ENCODE data around the gene ASS1. TPM values are rescaled to one million over a fixed set of nuclear protein-coding genes. Genes with fewer than 3 reads are reported as not detected.

The ASS1 gene
- total RNA-seq, 1 donor from 2014 or later, result 2.9 TPM

Other genes starting within 250 kb of the ASS1 start
- gene HMCN2, start 179.2 kb upstream of the ASS1 start, total RNA-seq, result not detected in 2 replicates
- 52.6 and 54.6 TPM in 2 replicates for gene FUBP3, start 134.6 kb downstream of the ASS1 start, total RNA-seq
- gene PRDM12, start 219.6 kb downstream of the ASS1 start, total RNA-seq, result 0.31 and 0.32 TPM in 2 replicates
- 107 TPM in 2 replicates for gene EXOSC2, start 248.8 kb downstream of the ASS1 start, total RNA-seq

Measured in activated T-helper 1 cell treated with anti-CD3 and anti-CD28 coated beads, Interleukin-12 subunit alpha, Interleukin-12 subunit beta, Interleukin-2, Interleukin-4 antibody, amounts not matched to agents 30 ng/mL and 10 ng/mL and 1 ng/mL, durations not matched to agents 14 hours and 24 hours and 36 hours (primary cell).